VCaP (cell line): ENCODE measurements around the gene KRTAP1-1.
"Not testable (repeated sequence)": the region's sequence is repeated elsewhere in the genome, so short reads cannot be mapped to it uniquely, and the experiment has no call there.

Experiments
- H3K27ac ChIP-seq: fragments of 450-650 bp; 2 replicates; pipeline ENCODE4 v1.5.1; 2017
- TF ChIP-seq, protein P1 (sequence below): fragments of 450-650 bp; conservative IDR thresholded peaks from 2 replicates; pipeline ENCODE4 v1.5.1; 2017; ENCODE audit warnings: mild to moderate bottlenecking, moderate library complexity

Gene KRTAP1-1

DNA sequence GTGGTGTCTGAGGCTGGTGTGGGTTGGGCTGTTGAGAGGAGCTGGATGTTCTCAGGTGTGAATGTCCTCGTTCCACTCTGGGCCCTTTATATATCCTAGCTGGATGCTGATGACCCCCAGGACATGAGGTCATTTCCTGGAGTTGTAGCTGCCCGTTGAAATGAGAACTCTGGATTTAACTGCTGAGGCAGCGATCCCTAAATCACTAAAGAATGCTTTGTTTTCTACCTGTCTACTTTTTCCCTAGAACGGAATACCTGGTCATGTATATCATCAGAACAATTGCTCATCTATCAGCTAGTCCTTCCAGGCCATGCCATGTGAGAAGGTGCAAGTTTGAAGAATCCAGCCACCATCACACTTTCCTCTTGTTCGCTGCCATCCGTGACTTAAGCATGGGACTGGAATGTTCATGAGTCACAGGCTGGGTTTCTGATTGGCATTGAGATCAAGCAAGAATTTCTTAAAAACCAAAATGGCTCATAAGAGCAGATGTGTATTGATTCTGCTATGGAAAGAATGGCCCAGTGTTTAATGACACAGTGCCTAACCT, 18.9 kb upstream of the KRTAP1-1 start, which contains the start of gene KRTAP2-3:
Gene KRTAP2-3 (minus strand): TSS at position 63 of the 553 bp plus-strand sequence. CDS start 64 bp downstream, outside the sequence.
- TF ChIP-seq, protein P1, sequence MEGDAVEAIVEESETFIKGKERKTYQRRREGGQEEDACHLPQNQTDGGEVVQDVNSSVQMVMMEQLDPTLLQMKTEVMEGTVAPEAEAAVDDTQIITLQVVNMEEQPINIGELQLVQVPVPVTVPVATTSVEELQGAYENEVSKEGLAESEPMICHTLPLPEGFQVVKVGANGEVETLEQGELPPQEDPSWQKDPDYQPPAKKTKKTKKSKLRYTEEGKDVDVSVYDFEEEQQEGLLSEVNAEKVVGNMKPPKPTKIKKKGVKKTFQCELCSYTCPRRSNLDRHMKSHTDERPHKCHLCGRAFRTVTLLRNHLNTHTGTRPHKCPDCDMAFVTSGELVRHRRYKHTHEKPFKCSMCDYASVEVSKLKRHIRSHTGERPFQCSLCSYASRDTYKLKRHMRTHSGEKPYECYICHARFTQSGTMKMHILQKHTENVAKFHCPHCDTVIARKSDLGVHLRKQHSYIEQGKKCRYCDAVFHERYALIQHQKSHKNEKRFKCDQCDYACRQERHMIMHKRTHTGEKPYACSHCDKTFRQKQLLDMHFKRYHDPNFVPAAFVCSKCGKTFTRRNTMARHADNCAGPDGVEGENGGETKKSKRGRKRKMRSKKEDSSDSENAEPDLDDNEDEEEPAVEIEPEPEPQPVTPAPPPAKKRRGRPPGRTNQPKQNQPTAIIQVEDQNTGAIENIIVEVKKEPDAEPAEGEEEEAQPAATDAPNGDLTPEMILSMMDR: no peak
- H3K27ac ChIP-seq: no peak within 1 kb of the TSS

DNA sequence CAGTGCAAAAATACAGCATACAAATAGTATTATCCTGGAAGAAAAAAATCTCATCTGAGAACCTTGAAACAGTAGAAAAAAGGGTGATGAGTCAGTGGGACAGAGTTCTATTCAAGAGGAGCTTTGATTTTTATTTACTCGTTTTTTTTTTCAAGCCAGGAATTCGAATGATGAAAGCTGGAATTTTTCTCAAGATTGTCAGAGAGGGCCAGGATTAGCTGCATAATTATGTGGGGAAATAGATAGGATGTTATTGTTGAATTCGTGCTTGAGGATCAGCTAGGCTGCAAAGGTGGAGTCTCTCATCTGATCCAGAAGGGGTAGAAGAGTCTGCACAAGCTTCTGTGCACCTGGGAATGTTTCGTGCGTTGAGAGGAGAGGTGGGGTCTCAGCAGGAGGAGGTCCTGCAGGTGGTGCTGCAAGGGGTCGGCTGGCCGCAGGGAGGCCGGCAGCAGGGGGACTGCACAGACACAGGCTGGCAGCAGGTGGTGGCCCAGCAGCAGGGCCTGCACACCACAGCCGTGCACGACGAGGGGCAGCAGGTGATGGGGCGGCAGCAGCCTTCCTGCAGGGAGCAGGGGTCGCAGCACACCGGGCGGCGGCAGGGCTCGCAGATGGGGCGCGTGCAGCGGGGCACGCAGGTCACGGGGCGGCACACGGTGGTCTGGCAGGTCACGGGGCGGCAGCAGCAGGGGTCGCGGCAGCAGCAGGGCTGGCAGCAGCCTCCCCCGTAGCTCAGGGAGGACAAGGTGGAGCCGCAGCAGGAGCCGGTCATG, 18.2 kb upstream of the KRTAP1-1 start:
- not testable (repeated sequence) for H3K27ac ChIP-seq

- H3K27ac ChIP-seq: no peak overlapping the region
- TF ChIP-seq, protein P1: no peak
These were observed 17.5 kb upstream of the KRTAP1-1 start for GRCh38 chr17:41058741-41059140.

- TF ChIP-seq, protein P1: no peak
- no peak overlapping the region for H3K27ac ChIP-seq
These were observed 16.3 kb upstream of the KRTAP1-1 start for GRCh38 chr17:41057547-41057946.

DNA sequence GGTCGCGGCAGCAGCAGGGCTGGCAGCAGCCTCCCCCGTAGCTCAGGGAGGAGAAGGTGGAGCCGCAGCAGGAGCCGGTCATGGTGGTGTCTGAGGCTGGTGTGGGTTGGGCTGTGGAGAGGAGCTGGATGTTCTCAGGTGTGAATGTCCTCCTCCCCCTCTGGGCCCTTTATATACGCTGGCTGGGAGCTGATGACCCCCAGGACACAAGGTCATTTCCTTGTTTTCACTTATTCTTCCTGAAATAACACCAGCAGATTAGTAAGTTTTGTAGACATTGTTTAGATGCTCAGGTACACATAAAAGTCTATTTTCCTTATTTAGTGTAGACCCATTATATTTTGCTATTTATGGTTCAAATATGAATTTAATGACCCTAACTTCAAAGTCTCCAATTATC, 13.9 kb upstream of the KRTAP1-1 start, which contains the start of gene KRTAP2-2:
Gene KRTAP2-2 (minus strand): TSS at position 101 of the 400 bp plus-strand sequence. CDS start 19 bp downstream, at position 82.
- H3K27ac ChIP-seq: not testable (repeated sequence)

GRCh38 chr17:41054556-41054955, 13.3 kb upstream of the KRTAP1-1 start:
- H3K27ac ChIP-seq: not testable (repeated sequence)

DNA sequence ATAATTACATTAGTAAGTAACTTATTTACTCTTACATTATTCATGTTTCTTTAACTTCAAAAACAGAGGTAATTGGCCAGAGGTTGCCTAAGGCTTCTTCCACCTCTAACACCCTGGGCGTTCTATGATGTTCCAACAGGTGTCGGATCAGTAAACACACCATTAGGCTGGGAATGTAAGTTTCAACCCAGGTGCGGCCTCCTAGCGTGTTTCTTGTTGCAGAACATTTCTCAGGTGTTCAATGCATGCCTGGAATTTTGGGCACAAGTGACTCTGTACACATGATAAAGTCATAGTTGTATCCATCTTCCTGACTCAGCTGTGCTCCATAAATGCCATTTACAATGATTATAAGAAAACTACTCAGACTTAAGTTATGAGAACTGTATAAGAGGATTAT, 12.8 kb upstream of the KRTAP1-1 start:
- TF ChIP-seq, protein P1: no peak

DNA sequence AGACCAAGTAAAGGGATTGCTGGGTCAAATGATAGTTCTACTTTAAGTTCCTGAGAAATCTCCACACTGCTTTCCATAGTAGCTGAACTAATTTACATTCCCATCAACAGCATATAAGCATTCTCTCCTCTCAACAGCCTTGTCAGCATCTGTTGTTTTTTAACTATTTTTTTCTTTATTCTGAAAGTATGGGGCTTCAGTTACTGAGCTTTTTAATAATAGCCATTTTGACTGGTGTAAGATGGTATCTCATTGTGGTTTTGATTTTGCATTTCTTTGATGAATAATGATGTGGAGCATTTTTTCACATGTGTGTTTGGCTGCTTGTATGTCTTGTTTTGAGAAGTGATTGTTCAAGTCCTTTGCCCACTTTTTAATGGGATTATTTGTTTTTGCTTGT, 11.3 kb upstream of the KRTAP1-1 start:
- H3K27ac ChIP-seq: no peak overlapping the region
- TF ChIP-seq, protein P1: no peak

More for the DNA sequence above, 12.8 kb upstream of the KRTAP1-1 start:
- H3K27ac ChIP-seq: no peak overlapping the region

DNA sequence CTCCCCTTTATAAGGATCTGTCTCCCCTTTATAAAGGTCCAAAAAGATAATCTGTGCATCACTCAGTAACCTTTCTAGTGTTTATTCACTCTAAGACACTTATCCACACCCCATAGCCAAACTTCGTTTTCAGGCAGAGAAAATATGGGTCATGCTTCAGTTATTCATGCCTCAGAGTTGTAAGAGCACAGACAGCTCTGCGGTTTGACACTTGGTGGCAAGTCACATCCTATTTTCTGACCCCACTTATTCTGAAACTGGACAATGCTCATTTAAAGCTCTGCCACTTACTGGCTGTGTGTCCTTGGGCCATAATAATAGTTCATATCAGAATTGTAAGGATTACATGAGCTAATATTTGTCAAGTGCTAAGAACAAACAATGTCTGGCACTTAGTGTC, 7.9 kb upstream of the KRTAP1-1 start:
- no peak overlapping the region for H3K27ac ChIP-seq
- TF ChIP-seq, protein P1: no peak
